ENCODE data around the gene CYP3A4. TPM values are rescaled to one million over a fixed set of nuclear protein-coding genes. Genes with fewer than 3 reads are reported as not detected.
"Not testable (repeated sequence)": the region's sequence is repeated elsewhere in the genome, so short reads cannot be mapped to it uniquely, and the experiment has no call there.

Gene CYP3A4
- total RNA-seq, 2 experiments from 2014 or later: not detected

GRCh38 chr7:99788554-99788953 lies 4.6 kb upstream of the CYP3A4 start:
- no peak for DNase-seq
- H3K4me3 Mint-ChIP-seq: no peak overlapping the region
- peaks cover 2% of the 10 kb centered on the region for H3K9me3 Mint-ChIP-seq
- ChIA-PET POLR2A (no interaction called here), CTCF (interaction anchor here (0.8 kb wide), 1 partner anchor 47 kb away, joined by 3 read pairs; no protein-coding TSS in a partner anchor)
- peaks cover 9% of the 10 kb centered on the region for H3K27me3 Mint-ChIP-seq
- H3K27ac Mint-ChIP-seq: no peak overlapping the region
- H3K36me3 Mint-ChIP-seq (ENCODE audit: low read depth): no peaks in the 10 kb centered on the region
- H3K4me1 Mint-ChIP-seq: peaks cover 4% of the 10 kb centered on the region

- ChIA-PET POLR2A (no interaction called here), CTCF (no interaction called here)
- Mint-ChIP-seq H3K4me1 (peaks cover 4% of the 10 kb centered on the region), H3K4me3 (no peak overlapping the region), H3K27ac (no peak overlapping the region), H3K36me3 (ENCODE audit: low read depth) (no peaks in the 10 kb centered on the region), H3K9me3 (peaks cover 2% of the 10 kb centered on the region), H3K27me3 (peaks cover 9% of the 10 kb centered on the region)
- no peak for DNase-seq
Observed at GRCh38 chr7:99786726-99787335, 2.8 kb upstream of the CYP3A4 start.

- peaks cover 11% of the 10 kb centered on the region for H3K27me3 Mint-ChIP-seq
- CTCF ChIA-PET; H3K4me1 Mint-ChIP-seq; POLR2A ChIA-PET; H3K36me3 Mint-ChIP-seq (ENCODE audit: low read depth); H3K4me3 Mint-ChIP-seq; DNase-seq; H3K9me3 Mint-ChIP-seq; H3K27ac Mint-ChIP-seq: not testable (repeated sequence)
Observed at GRCh38 chr7:99785654-99786053, 1.7 kb upstream of the CYP3A4 start.

GRCh38 chr7:99782012-99782953 lies 1.7 kb downstream of the CYP3A4 start:
- no peaks in the 10 kb centered on the region for H3K36me3 Mint-ChIP-seq (ENCODE audit: low read depth)
- peaks cover 24% of the 10 kb centered on the region for H3K27me3 Mint-ChIP-seq
- POLR2A ChIA-PET: no interaction called here
- H3K4me3 Mint-ChIP-seq: no peak overlapping the region
- no peak for DNase-seq
- no peaks in the 10 kb centered on the region for H3K9me3 Mint-ChIP-seq
- H3K27ac Mint-ChIP-seq: no peak overlapping the region
- CTCF ChIA-PET: no interaction called here
- H3K4me1 Mint-ChIP-seq: no peaks in the 10 kb centered on the region

GRCh38 chr7:99780588-99780987 lies 3.4 kb downstream of the CYP3A4 start:
- peaks cover 37% of the 10 kb centered on the region for H3K27me3 Mint-ChIP-seq
- H3K4me1 Mint-ChIP-seq: no peaks in the 10 kb centered on the region
- no peaks in the 10 kb centered on the region for H3K9me3 Mint-ChIP-seq
- no peak overlapping the region for H3K27ac Mint-ChIP-seq
- POLR2A ChIA-PET: no interaction called here
- CTCF ChIA-PET: no interaction called here
- H3K36me3 Mint-ChIP-seq (ENCODE audit: low read depth): no peaks in the 10 kb centered on the region
- DNase-seq: no peak
- no peak overlapping the region for H3K4me3 Mint-ChIP-seq

GRCh38 chr7:99779949-99780348 lies 4.0 kb downstream of the CYP3A4 start:
- H3K36me3 Mint-ChIP-seq (ENCODE audit: low read depth): no peaks in the 10 kb centered on the region
- no peak overlapping the region for H3K27ac Mint-ChIP-seq
- no peak overlapping the region for H3K4me3 Mint-ChIP-seq
- H3K9me3 Mint-ChIP-seq: no peaks in the 10 kb centered on the region
- H3K4me1 Mint-ChIP-seq: no peaks in the 10 kb centered on the region
- ChIA-PET CTCF (no interaction called here), POLR2A (no interaction called here)
- DNase-seq: no peak
- peaks cover 43% of the 10 kb centered on the region for H3K27me3 Mint-ChIP-seq

GRCh38 chr7:99778880-99779279 lies 5.1 kb downstream of the CYP3A4 start:
- ChIA-PET CTCF (no interaction called here), POLR2A (no interaction called here)
- Mint-ChIP-seq H3K4me1 (no peaks in the 10 kb centered on the region), H3K27me3 (peaks cover 44% of the 10 kb centered on the region), H3K9me3 (no peaks in the 10 kb centered on the region), H3K27ac (no peak overlapping the region), H3K4me3 (no peak overlapping the region), H3K36me3 (ENCODE audit: low read depth) (no peaks in the 10 kb centered on the region)
- no peak for DNase-seq

DNA sequence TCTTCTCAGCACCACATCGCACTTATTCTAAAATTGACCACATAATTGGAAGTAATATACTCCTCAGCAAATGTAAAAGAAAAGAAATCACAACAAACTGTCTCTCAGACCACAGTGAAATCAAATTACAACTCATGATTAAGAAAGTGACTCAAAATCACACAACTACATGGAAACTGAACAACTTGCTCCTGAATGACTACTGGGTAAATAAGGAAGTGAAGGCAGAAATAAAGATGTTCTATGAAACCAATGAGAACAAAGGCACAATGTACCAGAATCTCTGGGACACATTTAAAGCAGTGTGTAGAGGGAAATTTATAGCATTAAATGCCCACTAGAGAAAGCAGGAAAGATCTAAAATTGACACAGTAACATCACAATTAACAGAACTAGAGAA lies 10.6 kb downstream of the CYP3A4 start:
- CTCF ChIA-PET; DNase-seq; H3K4me3 Mint-ChIP-seq; H3K27ac Mint-ChIP-seq; H3K4me1 Mint-ChIP-seq; H3K36me3 Mint-ChIP-seq (ENCODE audit: low read depth); H3K9me3 Mint-ChIP-seq; POLR2A ChIA-PET: not testable (repeated sequence)
- H3K27me3 Mint-ChIP-seq: peaks cover 62% of the 10 kb centered on the region

DNA sequence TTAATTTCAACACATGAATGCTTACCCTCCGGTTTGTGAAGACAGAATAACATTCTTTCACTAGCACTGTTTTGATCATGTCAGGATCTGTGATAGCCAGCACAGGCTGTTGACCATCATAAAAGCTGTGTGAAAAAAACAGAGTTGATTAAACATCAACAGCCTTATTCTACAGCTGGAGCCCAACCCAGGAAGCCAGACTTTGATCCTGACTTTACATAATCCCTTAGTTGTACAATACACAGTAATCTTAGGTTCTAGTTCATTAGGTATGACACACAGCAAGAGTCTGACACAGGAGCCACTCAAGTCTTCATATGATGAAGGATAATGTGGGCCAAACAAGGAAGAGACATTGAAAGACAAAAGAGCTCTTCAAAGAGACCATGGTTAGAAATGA lies 11.4 kb downstream of the CYP3A4 start:
- Mint-ChIP-seq H3K4me3 (no peak overlapping the region), H3K27me3 (peaks cover 57% of the 10 kb centered on the region), H3K27ac (no peak overlapping the region), H3K36me3 (ENCODE audit: low read depth) (no peaks in the 10 kb centered on the region), H3K9me3 (no peaks in the 10 kb centered on the region), H3K4me1 (peaks cover 8% of the 10 kb centered on the region)
- DNase-seq: no peak
- ChIA-PET CTCF (no interaction called here), POLR2A (no interaction called here)

DNA sequence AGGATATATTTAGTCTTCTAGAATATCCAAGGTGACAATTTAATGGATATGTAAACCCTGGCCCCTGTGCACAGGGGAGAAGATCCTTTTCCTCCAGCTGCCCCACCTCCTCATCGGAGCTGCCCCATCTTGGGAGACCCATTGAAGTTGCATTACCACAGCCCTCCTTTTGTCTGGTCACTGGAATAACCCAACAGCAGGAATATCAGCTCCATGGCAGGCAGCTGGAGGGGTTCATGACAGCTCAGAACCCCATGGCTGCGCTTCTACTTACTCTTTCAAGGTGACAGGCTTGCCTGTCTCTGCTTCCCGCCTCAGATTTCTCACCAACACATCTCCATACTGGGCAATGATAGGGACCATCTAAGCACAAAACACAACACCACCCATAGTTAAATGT lies 14.5 kb downstream of the CYP3A4 start:
- H3K27ac Mint-ChIP-seq; H3K4me3 Mint-ChIP-seq; POLR2A ChIA-PET; H3K36me3 Mint-ChIP-seq (ENCODE audit: low read depth); H3K9me3 Mint-ChIP-seq; DNase-seq; CTCF ChIA-PET: not testable (repeated sequence)
- Mint-ChIP-seq H3K27me3 (peaks cover 32% of the 10 kb centered on the region), H3K4me1 (peaks cover 10% of the 10 kb centered on the region)

DNA sequence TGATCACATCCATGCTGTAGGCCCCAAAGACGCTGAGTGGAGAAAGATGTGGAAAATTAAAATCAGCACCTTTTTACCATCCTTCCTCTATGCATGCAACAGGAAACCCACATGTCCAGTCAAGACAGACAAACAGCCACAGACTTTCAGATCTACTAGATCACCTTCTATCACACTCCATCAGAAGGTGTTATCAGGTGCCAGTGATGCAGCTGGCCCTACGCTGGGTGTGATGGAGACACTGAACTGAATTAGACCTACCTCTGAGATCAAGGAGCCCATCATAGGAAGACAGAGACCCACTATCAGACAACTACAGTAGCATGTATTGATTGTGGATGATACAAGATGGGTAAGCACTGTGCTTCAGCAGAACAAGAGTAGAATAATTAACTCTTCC lies 15.5 kb downstream of the CYP3A4 start:
- DNase-seq: no peak
- Mint-ChIP-seq H3K4me3 (no peak overlapping the region), H3K27me3 (peaks cover 27% of the 10 kb centered on the region), H3K4me1 (peaks cover 10% of the 10 kb centered on the region), H3K9me3 (no peaks in the 10 kb centered on the region), H3K36me3 (ENCODE audit: low read depth) (no peaks in the 10 kb centered on the region), H3K27ac (no peak overlapping the region)
- CTCF ChIA-PET: no interaction called here
- POLR2A ChIA-PET: no interaction called here

- Mint-ChIP-seq H3K4me1 (peaks cover 10% of the 10 kb centered on the region), H3K27me3 (peaks cover 22% of the 10 kb centered on the region), H3K36me3 (ENCODE audit: low read depth) (no peaks in the 10 kb centered on the region), H3K4me3 (no peak overlapping the region), H3K27ac (no peak overlapping the region), H3K9me3 (no peaks in the 10 kb centered on the region)
- ChIA-PET POLR2A (no interaction called here), CTCF (no interaction called here)
- DNase-seq: no peak
Observed at GRCh38 chr7:99767662-99768061, 16.3 kb downstream of the CYP3A4 start.

- no peaks in the 10 kb centered on the region for H3K36me3 Mint-ChIP-seq (ENCODE audit: low read depth)
- POLR2A ChIA-PET: no interaction called here
- no peaks in the 10 kb centered on the region for H3K9me3 Mint-ChIP-seq
- no peak for DNase-seq
- no peak overlapping the region for H3K4me3 Mint-ChIP-seq
- H3K27me3 Mint-ChIP-seq: peaks cover 15% of the 10 kb centered on the region
- H3K4me1 Mint-ChIP-seq: peaks cover 10% of the 10 kb centered on the region
- CTCF ChIA-PET: no interaction called here
- H3K27ac Mint-ChIP-seq: no peak overlapping the region
Observed at GRCh38 chr7:99766484-99767099, 17.4 kb downstream of the CYP3A4 start.

DNA sequence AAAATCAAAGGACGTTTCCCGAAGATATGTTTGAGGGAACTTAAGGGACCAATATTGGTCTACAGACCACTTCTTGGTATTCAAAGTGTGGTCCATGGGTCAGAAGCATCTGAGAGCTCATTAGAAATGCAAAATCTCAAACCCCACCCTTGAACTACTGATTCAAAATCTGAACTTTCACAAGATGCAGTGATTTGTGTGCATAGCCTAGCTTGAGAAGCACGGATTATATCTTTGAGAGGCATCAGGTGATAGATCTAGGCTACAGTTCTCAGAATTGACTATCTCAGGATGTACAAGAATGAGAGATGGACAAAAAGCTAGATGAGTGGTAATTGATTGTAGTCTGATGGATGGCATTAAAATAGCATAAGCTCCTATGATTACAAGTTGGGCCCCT lies 19.5 kb downstream of the CYP3A4 start:
- Mint-ChIP-seq H3K36me3 (ENCODE audit: low read depth) (no peaks in the 10 kb centered on the region), H3K27ac (no peak overlapping the region), H3K4me3 (no peak overlapping the region)

More for the DNA sequence above, 19.5 kb downstream of the CYP3A4 start:
- H3K27me3 Mint-ChIP-seq: peaks cover 2% of the 10 kb centered on the region
- no peaks in the 10 kb centered on the region for H3K9me3 Mint-ChIP-seq
- DNase-seq: no peak
- POLR2A ChIA-PET: no interaction called here
- peaks cover 10% of the 10 kb centered on the region for H3K4me1 Mint-ChIP-seq
- CTCF ChIA-PET: no interaction called here

Measured in activated CD4-positive, alpha-beta memory T cell treated with anti-CD3 and anti-CD28 coated beads, Interleukin-2, amount 10 ng/mL, durations not matched to agents 7 days and 5 days (primary cell).